ENCODE measurements around the gene DMAC2. TPM values are rescaled to one million over a fixed set of nuclear protein-coding genes. Genes with fewer than 3 reads are reported as not detected.
A peak's percentile ranks its signal among the peaks of the same experiment; 100 is the strongest.

DMAC2 gene
- total RNA-seq, 3 donors from 2014 or later, result 24.8 to 41.3 (median 31.6) TPM

DNA sequence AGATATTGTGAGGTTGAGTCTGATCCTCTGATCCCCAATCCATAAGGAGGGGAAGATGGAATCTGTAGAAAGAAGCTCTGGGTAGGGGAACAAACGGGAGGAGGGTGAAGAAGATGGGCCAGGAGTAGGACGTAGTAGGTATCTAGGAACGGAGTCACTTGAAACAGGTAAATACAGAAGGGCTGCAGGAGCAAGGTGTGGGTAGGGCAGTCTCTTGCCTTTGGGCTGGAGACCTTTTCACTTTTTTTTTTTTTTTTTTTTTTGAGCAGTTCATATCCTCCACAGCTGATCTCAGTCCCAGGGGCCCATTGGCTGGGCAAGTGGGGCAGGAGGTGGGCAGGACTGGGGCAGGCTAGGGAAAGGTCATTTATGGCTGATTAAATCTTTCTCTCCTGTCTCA is 40.6 kb downstream of the DMAC2 start:
- no peaks in the 10 kb centered on the region for H3K9me3 ChIP-seq
- intact Hi-C loops (cut with DNase I; ENCODE audit: low total_unique reads), result no loop called here
- no peak overlapping the region for H3K27ac ChIP-seq
- no peaks in the 10 kb centered on the region for H3K27me3 ChIP-seq
- no peak for DNase-seq (ENCODE audit: low spot score in 2 of 2)
- TF ChIP-seq POLR2AphosphoS5 (IDR thresholded peaks at IDR 0.05), result no peak
- TF ChIP-seq POLR2A (IDR thresholded peaks at IDR 0.05), result no peak
- TF ChIP-seq, protein P1, sequence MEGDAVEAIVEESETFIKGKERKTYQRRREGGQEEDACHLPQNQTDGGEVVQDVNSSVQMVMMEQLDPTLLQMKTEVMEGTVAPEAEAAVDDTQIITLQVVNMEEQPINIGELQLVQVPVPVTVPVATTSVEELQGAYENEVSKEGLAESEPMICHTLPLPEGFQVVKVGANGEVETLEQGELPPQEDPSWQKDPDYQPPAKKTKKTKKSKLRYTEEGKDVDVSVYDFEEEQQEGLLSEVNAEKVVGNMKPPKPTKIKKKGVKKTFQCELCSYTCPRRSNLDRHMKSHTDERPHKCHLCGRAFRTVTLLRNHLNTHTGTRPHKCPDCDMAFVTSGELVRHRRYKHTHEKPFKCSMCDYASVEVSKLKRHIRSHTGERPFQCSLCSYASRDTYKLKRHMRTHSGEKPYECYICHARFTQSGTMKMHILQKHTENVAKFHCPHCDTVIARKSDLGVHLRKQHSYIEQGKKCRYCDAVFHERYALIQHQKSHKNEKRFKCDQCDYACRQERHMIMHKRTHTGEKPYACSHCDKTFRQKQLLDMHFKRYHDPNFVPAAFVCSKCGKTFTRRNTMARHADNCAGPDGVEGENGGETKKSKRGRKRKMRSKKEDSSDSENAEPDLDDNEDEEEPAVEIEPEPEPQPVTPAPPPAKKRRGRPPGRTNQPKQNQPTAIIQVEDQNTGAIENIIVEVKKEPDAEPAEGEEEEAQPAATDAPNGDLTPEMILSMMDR (IDR thresholded peaks at IDR 0.05), result no peak
- H3K4me1 ChIP-seq, result peaks cover 0 to 9% of the 10 kb centered on the region in 2 donors
- H3K36me3 ChIP-seq, result no peaks in the 10 kb centered on the region
- H3K4me3 ChIP-seq, result peak overlapping the region in 2 of 3 donors; percentile 88 to 95

DNA sequence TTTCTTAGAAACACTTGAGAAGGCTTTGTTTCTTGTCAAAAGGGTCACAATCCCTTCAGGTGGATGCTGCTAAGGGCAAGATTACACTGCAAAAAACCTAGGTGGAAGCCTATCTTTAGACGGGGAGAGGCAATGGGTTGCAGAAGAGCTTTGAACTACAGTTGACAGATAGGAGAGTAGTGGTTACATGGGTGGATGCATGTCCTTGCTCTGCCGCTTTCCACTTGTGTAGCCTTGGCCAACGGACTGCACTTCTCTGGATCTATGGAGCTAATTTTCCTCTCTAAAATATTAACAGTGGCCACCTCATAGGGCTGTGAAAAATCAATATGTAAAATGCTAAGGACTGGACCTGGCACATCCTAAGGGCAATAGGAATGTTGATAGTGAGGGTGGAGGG is 41.1 kb downstream of the DMAC2 start:
- TF ChIP-seq POLR2AphosphoS5 (IDR thresholded peaks at IDR 0.05), result no peak
- no peak for TF ChIP-seq POLR2A (IDR thresholded peaks at IDR 0.05)
- TF ChIP-seq, protein P1 (IDR thresholded peaks at IDR 0.05), result no peak
- intact Hi-C loops (cut with DNase I; ENCODE audit: low total_unique reads), result no loop called here
- Histone ChIP-seq H3K4me1 (peaks cover 0 to 9% of the 10 kb centered on the region in 2 donors), H3K27me3 (no peaks in the 10 kb centered on the region), H3K4me3 (peak overlapping the region; percentile 88 to 99 (median 95)), H3K9me3 (no peaks in the 10 kb centered on the region), H3K27ac (no peak overlapping the region), H3K36me3 (no peaks in the 10 kb centered on the region)
- DNase-seq (ENCODE audit: low spot score in 2 of 2), result no peak

DNA sequence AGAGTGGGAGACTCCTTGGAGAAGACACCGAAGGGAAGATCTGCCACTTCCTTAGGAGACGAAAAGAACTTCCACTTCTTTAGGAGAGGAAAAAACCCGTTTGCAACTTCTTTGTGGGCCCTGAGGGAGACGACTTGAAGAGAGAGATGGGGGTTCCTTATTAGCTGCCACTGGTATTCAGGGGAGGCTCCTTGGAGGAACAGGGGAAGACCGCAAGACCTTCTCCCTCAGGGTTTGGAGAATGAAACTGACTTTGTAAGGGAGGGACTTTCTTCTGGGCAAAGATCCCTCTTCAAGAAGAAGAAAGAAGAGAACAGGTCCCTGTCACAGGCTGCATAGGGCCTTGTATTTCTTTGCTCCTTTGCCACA is 41.7 kb downstream of the DMAC2 start:
- intact Hi-C loops (cut with DNase I; ENCODE audit: low total_unique reads), result no loop called here
- H3K4me1 ChIP-seq, result peaks cover 0 to 9% of the 10 kb centered on the region in 2 donors
- no peak for DNase-seq (ENCODE audit: low spot score in 2 of 2)
- TF ChIP-seq POLR2AphosphoS5 (IDR thresholded peaks at IDR 0.05) (no peak), POLR2A (IDR thresholded peaks at IDR 0.05) (no peak)
- TF ChIP-seq, protein P1 (IDR thresholded peaks at IDR 0.05), result no peak
- no peaks in the 10 kb centered on the region for H3K9me3 ChIP-seq
- no peaks in the 10 kb centered on the region for H3K36me3 ChIP-seq
- H3K4me3 ChIP-seq, result peak overlapping the region; percentile 88 to 99 (median 95)
- H3K27ac ChIP-seq, result peak overlapping the region; percentile 89
- H3K27me3 ChIP-seq, result no peaks in the 10 kb centered on the region

DNA sequence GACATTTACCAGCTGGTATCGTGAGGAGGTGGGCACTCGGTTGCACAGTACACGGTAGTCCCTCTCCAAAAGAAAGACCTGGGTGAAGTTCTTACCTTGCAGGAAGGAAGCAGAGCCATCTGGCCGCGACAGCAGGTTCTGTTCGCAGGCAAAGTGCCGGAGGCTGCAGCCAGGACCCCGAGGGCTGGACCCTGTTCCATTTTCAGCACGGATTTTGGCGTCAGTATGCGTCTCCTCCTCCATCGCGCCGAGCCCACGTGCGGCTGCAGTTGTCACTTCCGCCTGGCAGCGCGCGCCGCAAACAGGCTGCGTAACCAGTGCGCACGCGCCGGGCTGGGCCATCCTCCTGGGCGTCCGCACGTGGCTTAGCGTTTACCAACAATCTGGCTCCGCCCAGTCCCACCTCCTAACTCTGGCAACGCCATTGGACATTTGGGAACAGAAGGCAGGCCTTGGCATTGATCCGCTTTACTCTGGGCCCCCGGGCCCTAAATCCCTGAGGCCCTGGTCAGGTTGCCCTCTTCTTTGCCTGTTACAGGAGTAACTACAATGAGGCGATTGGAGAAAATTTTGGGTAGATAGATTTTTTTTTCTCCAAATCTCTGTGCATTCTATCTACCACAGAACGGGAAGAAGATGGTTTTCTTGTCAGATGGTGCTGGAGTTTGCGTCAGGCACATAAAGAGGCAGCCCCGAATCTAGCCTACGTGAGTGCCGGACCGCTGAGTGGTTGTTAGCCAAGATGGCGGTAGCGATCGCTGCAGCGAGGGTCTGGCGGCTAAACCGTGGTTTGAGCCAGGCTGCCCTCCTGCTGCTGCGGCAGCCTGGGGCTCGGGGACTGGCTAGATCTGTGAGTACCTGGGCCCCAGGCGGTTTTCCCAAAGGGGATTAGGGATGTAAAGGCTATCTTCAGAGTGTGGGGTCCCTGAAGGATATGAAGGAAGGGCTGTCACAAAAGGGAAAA is 42.3 kb downstream of the DMAC2 start, which contains the start of the genes BCKDHA and EXOSC5:
TSS of gene BCKDHA (plus strand) at position 733 of the 964 bp plus-strand sequence. CDS start at position 743, 10 bp downstream.
TSS of gene EXOSC5 (minus strand) at position 274 of the 964 bp plus-strand sequence. CDS start at position 243, 31 bp downstream.
- TF ChIP-seq, protein P1 (IDR thresholded peaks at IDR 0.05), result peak; percentile 11 to 18 (median 17)
- TF ChIP-seq POLR2A (IDR thresholded peaks at IDR 0.05) (no peak), POLR2AphosphoS5 (IDR thresholded peaks at IDR 0.05) (peak; percentile 69 to 89 (median 88))
- peak; percentile 99 for DNase-seq (ENCODE audit: low spot score in 2 of 2)
- Histone ChIP-seq H3K4me1 (peaks cover 0 to 9% of the 10 kb centered on the region in 2 donors), H3K4me3 (peak within 1 kb of the TSS; percentile 88 to 99 (median 95)), H3K9me3 (no peaks in the 10 kb centered on the region), H3K36me3 (no peaks in the 10 kb centered on the region), H3K27ac (peak within 1 kb of the TSS; percentile 89), H3K27me3 (no peaks in the 10 kb centered on the region)
- intact Hi-C loops (cut with DNase I; ENCODE audit: low total_unique reads), result loop anchor here (2.0 kb wide), 1 partner anchor 51 kb away; no protein-coding TSS in a partner anchor

DNA sequence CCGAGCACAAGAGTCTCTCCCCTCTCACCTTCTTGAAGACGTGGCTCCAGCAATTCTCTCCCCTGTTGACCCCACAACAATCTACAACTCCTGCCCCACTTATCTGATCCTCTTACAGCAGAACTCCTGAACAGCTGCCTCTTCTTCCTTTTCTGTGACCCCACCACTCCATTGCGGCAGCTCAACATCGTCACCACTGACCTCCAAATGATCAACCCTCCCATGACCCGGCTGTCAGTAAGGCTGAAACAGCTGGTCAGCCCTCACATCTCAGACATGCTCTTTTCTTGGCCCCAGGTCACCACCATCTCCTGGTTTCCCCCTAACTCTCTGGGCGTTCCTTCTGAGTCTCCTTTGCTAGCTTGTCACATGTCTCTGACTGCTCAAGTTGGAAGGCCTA is 44.4 kb downstream of the DMAC2 start:
- TF ChIP-seq POLR2A (IDR thresholded peaks at IDR 0.05) (no peak), POLR2AphosphoS5 (IDR thresholded peaks at IDR 0.05) (no peak)
- TF ChIP-seq, protein P1 (IDR thresholded peaks at IDR 0.05), result no peak
- DNase-seq (ENCODE audit: low spot score in 2 of 2), result no peak
- Histone ChIP-seq H3K27me3 (no peaks in the 10 kb centered on the region), H3K36me3 (no peaks in the 10 kb centered on the region), H3K27ac (no peak overlapping the region), H3K4me3 (no peak overlapping the region), H3K4me1 (peaks cover 0 to 9% of the 10 kb centered on the region in 2 donors), H3K9me3 (no peaks in the 10 kb centered on the region)
- intact Hi-C loops (cut with DNase I; ENCODE audit: low total_unique reads), result no loop called here

Data from breast epithelium (tissue), 4 donors.